Type B pancreatic cell (in vitro differentiated cells): Measurements from ENCODE around the gene ARIH2. TPM values are rescaled to one million over a fixed set of nuclear protein-coding genes. Genes with fewer than 3 reads are reported as not detected.

Experiments
- DNase-seq: peaks from one replicate; pipeline ENCODE4 v3.0.0; 2021; ENCODE audit warnings: mixed read lengths; ENCODE audit not compliant: unreplicated experiment; ENCODE audit errors: extremely low spot score
- H3K27ac Mint-ChIP-seq: 2 replicates; pipeline ENCODE4 v1.8.0; 2021; ENCODE audit warnings: mild to moderate bottlenecking, mixed read lengths
- H3K27me3 Mint-ChIP-seq: 2 replicates; pipeline ENCODE4 v1.8.0; 2021; ENCODE audit warnings: mixed read lengths
- H3K36me3 Mint-ChIP-seq: 2 replicates; pipeline ENCODE4 v1.8.0; 2021; ENCODE audit warnings: mixed read lengths
- H3K4me1 Mint-ChIP-seq: one replicate; pipeline ENCODE4 v1.8.0; 2021; ENCODE audit warnings: mixed read lengths; ENCODE audit not compliant: unreplicated experiment
- H3K4me3 Mint-ChIP-seq: 2 replicates; pipeline ENCODE4 v1.8.0; 2021; ENCODE audit warnings: mild to moderate bottlenecking, mixed read lengths
- H3K9me3 Mint-ChIP-seq: 2 replicates; pipeline ENCODE4 v1.8.0; 2021; ENCODE audit warnings: mixed read lengths
- total RNA-seq: library from RNA; stranded (reverse); gene quantifications from 2 replicates; pipeline ENCODE4 v1.2.1, GENCODE V29; 2021; ENCODE audit warnings: low replicate concordance
- TF ChIP-seq, protein P1 (sequence below): fragments of 200-600 bp; sonication (generic); conservative IDR thresholded peaks from 2 replicates; pipeline ENCODE4 v1.5.0; 2021; ENCODE audit warnings: antibody characterized with exemption, mild to moderate bottlenecking

The ARIH2 gene
- total RNA-seq, 1 donor from 2014 or later: 84.4 TPM

DNA sequence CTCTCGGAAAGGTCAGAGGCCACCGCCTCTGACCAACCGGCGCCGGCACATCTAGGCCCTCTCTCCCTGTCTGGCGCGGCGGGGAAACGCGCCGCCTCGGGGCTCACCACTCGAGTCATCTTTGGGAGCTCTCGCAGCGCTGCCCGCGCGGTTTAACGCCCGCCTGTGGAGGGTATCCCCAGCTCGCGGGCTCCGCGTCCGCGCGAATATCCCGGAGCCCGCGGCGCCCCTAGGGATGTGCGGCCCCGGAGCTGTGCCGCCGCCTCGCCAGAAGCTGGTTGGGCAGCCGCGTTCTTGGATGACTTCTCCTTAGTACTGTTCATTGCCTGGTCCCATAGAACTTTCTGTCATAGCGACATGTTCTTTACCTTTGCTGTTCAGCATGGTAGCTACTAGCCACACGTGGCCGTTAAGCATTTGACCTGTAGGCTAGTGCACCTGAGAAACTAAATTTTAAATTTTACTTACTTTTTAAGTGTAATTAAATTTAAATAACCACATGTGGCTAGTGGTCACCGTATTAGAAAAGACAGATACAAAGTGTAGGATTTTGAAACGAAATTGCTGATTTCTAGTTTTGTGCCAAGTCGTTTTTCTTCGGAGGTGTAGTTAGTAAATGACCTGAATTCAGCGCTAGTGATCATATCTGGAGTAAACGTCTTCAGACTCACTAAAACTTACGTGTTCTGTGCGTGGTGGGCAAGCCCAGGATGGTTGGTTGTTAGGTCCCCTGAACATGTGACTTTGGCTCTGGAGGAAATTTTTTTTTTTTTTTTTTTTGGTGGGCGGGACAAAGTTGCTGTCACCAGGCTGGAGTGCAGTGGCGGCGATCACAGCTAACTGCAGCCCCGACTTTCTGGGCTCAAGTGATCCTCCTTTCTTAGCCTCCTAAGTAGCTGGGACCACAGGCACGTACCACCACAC is 835 bp downstream of the ARIH2 start:
- Mint-ChIP-seq H3K27me3 (no peaks in the 10 kb centered on the region), H3K27ac (peak overlapping the region; percentile 94), H3K9me3 (no peaks in the 10 kb centered on the region), H3K36me3 (peaks cover 8% of the 10 kb centered on the region), H3K4me3 (peak overlapping the region; percentile 94), H3K4me1 (peaks cover 10% of the 10 kb centered on the region)
- TF ChIP-seq, protein P1, sequence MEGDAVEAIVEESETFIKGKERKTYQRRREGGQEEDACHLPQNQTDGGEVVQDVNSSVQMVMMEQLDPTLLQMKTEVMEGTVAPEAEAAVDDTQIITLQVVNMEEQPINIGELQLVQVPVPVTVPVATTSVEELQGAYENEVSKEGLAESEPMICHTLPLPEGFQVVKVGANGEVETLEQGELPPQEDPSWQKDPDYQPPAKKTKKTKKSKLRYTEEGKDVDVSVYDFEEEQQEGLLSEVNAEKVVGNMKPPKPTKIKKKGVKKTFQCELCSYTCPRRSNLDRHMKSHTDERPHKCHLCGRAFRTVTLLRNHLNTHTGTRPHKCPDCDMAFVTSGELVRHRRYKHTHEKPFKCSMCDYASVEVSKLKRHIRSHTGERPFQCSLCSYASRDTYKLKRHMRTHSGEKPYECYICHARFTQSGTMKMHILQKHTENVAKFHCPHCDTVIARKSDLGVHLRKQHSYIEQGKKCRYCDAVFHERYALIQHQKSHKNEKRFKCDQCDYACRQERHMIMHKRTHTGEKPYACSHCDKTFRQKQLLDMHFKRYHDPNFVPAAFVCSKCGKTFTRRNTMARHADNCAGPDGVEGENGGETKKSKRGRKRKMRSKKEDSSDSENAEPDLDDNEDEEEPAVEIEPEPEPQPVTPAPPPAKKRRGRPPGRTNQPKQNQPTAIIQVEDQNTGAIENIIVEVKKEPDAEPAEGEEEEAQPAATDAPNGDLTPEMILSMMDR: no peak
- peak; percentile 68 for DNase-seq

DNA sequence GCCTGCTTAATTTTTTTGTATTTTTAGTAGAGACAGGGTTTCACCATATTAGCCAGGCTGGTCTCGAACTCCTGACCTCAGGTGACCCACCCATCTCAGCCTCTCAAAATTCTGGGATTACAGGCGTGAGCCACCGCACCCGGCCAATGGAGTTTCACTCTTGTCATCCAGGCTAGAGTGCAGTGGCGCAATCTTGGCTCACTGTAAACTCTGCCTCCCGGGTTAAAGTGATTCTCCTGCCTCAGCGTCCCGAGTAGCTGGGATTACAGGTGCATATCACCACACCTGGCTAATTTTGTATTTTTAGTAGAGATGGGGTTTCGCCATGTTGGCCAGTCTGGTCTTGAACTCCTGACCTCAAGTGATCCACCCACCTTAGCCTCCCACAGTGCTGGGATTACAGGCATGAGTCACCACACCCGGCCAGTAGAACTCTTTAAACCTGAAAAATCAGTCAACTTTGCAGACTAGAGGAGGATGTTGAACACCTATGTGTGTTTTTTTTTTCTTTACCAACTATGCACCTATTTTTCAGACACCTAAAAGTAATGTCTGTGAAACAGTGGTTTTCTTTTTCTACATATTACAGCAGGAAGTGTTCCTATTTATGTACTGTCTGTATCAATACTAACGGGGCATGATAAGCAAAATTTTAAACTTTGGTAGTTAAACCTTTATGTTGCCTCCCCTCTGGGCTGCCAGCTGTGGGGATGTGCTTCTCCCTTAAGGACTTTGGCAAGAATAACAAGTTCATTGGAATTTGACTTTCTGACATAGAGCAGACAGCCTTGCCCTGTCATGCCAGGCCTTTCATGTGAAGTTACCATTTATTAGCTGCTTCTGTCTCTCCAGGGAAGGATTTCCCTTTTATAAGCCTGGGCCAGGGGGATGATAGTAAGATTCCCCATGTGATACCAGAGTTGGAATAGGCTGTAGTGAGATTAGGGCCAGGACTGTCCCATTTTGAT is 8.1 kb downstream of the ARIH2 start:
- TF ChIP-seq, protein P1: no peak
- no peaks in the 10 kb centered on the region for H3K27me3 Mint-ChIP-seq
- H3K36me3 Mint-ChIP-seq: peaks cover 18% of the 10 kb centered on the region
- H3K27ac Mint-ChIP-seq: peak overlapping the region; percentile 85
- peak overlapping the region; percentile 57 for H3K4me3 Mint-ChIP-seq
- peaks cover 29% of the 10 kb centered on the region for H3K4me1 Mint-ChIP-seq
- no peak for DNase-seq
- no peaks in the 10 kb centered on the region for H3K9me3 Mint-ChIP-seq

DNA sequence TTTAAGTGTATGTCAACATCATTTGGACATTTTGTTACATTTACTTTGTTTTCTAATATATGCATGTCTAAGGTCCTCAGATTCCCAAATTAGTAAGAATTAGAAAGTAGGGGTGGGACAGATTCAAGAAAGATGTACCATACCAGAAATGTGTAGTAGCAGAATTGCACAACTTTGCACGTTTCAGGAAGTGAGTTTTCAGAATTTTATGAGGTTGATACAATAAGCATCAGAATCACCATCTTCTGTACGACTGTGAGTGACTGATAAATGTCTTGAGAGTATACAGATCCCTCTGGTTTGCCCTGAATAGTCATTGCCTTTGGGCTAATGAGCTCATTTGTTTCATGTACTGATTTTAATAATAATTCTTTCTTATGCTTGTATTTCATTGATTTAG is 9.3 kb downstream of the ARIH2 start:
- Mint-ChIP-seq H3K4me3 (no peak overlapping the region), H3K9me3 (no peaks in the 10 kb centered on the region), H3K27ac (peak overlapping the region; percentile 85), H3K27me3 (no peaks in the 10 kb centered on the region), H3K36me3 (peaks cover 27% of the 10 kb centered on the region), H3K4me1 (peaks cover 39% of the 10 kb centered on the region)
- TF ChIP-seq, protein P1: no peak
- no peak for DNase-seq

DNA sequence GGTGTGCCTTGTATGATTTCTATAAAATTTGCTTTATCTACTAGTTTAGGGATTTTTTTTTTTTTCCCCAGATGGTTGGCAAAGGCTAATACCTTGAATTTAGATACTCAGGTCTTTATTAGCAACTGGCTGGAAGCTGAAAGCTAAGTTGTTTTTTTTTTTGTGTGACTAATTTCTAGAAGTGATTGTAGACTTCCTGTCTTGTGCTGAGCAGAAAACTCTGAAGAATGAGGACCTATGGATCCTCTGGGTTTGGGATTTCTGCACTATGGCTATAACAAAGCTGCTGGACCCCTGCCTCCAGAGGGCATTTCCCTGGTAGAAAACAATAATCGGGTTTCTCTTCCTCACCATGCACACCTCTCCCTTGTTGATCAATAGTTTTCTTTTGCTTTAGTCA is 10.0 kb downstream of the ARIH2 start:
- H3K4me1 Mint-ChIP-seq: peaks cover 39% of the 10 kb centered on the region

More for the DNA sequence above, 10.0 kb downstream of the ARIH2 start:
- TF ChIP-seq, protein P1: no peak
- Mint-ChIP-seq H3K27me3 (no peaks in the 10 kb centered on the region), H3K36me3 (peaks cover 28% of the 10 kb centered on the region), H3K9me3 (no peaks in the 10 kb centered on the region), H3K4me3 (no peak overlapping the region), H3K27ac (no peak overlapping the region)
- no peak for DNase-seq
